Stimulated activated CD8-positive, alpha-beta memory T cell treated with anti-CD3 and anti-CD28 coated beads, Interleukin-12 subunit alpha, Interleukin-12 subunit beta, amount 100 ng/mL, for 4 hours (primary cell): ENCODE results near the gene LARP4B.
"Not testable (repeated sequence)": the region's sequence is repeated elsewhere in the genome, so short reads cannot be mapped to it uniquely, and the experiment has no call there.

ENCODE experiments used
- DNase-seq: peaks from one replicate; pipeline ENCODE4 v3.0.0-alpha.2; 2020; ENCODE audit warnings: low read depth

Gene LARP4B

GRCh38 chr10:786633-787474 is 144.7 kb downstream of the LARP4B start:
- no peak for DNase-seq

DNA sequence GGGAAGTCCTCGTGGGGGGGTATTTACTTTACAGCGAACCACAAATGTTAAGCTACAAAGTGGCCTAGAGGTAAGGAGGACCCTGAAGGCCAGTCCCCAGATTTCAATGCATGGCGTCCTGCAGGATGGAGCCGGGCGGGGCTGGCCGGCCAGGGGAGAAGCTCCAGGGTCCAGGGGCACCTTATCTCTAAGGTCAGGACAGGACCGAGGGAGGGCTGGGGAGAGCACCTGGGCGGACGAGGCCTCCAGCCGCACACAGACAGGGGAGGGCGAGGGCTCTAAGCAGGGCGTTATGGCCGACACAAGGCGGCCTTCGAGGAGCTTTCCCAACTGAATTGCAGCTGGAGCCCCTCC is 145.7 kb downstream of the LARP4B start:
- no peak for DNase-seq

DNA sequence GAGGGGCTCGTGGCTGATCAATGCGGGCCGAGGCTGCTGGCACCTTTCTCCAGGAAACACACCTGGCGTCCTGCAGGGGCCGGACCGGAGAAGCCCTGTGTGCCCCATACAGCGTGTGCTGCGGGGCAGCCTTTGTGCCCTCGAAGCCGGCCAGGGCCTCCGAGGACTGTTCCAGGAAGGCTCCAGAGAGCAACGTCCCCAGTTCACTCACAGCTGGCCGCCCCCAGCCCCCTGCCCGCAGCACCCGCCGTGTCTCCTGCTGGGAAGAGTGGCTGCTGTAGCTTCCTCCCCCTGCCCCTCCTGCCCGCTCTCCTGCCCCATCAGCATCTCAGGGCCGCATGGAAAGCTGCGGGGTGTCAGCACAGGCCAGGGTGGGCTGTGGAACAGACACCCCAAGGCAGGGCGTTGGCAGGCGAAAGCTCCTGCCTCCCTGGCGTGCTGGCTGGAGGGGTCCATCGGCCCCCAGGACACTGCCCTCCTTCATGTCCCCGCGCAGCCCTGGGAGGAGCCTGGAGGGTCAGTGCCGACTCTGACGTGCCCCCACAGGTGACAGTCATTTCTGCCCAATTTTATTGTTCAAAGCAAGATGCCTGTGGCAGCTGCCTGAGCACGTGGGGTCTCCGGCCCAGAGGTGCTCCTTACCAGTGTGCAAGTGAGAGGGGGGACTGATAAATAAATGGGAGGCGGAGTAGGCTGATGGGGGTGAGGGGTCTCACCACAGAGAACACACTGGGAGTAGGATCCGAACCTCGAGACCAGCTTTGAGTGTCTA is 146.2 kb downstream of the LARP4B start:
- no peak for DNase-seq

GRCh38 chr10:784403-785088 is 147.0 kb downstream of the LARP4B start:
- DNase-seq, result peak; percentile 16

DNA sequence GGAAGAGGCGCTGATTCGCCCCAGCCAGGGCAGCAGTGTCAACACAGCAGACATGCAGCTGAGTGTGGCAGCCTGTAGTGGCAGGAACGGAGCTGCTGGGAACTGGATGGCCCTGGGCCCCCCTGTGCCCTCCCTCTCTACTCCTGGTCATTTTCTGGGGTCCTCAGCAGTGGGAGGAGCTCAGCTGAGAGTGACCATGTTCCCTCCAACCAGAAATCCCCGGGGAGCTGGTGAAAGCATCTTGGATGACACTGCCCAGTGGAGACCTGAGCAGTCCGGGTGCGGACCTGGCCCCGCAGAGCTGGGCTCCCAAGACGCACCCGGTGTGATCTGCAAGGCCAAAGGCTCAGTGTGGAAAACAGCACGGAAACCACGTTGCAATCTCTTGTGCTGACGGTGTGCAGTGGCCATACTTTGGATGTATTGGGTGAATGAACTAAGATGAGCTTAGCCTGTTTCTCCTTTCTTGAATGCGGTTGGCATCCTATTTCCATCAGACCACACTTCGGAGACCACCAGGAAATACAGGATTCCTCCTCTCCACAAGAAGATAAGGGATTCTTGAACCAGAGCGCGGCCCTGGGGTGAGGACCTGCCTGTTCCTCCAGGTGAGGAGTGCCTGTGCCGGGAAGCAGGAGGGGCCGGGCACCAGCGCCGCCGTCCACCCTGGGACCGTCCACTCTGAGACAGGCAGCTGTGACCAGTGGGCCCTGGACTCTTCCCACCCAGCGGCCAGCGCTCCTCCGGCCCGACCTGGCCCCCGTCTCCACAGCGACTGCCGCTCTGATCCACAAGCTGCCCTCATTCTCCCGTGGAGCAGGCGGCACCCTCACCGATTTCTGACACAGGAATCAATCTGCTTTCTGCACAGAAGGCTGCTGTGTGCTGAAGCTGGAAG is 148.5 kb downstream of the LARP4B start:
- DNase-seq, result no peak

DNA sequence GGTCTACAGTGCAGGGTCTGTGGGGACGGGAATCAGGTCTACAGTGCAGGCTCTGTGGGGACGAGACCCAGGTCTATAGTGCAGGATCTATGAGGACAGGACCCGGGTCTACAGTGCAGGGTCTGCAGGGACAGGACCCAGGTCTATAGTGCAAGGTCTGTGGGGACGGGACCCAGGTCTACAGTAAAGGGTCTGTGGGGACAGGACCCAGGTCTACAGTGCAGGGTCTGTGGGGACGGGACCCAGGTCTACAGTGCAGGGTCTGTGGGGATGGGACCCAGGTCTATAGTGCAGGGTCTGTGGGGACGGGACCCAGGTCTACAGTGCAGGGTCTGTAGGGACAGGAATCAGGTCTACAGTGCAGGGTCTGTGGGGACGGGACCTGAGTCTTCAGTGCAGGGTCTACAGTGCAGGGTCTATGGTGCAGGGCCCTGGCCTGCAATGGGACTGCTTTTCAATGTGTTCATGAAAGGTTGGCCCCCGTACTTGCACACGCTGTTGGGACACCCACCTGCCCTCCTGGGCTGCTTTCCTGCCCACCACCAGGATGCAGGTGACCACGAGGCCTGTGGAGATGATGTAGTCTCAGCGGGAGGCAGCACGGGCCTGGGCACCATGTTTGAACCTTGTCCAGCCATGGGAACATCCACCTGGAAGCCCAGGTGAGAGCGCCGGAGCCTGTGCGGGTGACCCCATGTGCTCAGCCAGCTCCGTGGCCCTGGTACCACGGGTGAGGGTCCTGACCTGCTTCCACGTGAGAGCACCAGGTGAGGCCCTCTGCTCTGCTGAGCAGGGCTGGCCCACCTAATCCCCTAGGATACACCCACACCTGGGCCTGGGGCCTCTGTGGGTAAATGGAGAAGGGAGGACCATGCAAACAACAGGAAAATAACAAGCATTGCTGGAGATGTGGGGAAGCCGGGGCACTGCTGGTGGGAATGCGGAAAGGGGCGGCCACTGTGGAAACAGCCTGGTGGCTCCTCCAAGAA is 150.7 kb downstream of the LARP4B start:
- no peak for DNase-seq

- DNase-seq, result no peak
Measured at GRCh38 chr10:778626-779330, 152.7 kb downstream of the LARP4B start.

GRCh38 chr10:777913-778479 is 153.5 kb downstream of the LARP4B start:
- DNase-seq, result no peak

- no peak for DNase-seq
Measured at GRCh38 chr10:776772-777171, 154.7 kb downstream of the LARP4B start.

GRCh38 chr10:775245-776075 is 156.0 kb downstream of the LARP4B start:
- no peak for DNase-seq

DNA sequence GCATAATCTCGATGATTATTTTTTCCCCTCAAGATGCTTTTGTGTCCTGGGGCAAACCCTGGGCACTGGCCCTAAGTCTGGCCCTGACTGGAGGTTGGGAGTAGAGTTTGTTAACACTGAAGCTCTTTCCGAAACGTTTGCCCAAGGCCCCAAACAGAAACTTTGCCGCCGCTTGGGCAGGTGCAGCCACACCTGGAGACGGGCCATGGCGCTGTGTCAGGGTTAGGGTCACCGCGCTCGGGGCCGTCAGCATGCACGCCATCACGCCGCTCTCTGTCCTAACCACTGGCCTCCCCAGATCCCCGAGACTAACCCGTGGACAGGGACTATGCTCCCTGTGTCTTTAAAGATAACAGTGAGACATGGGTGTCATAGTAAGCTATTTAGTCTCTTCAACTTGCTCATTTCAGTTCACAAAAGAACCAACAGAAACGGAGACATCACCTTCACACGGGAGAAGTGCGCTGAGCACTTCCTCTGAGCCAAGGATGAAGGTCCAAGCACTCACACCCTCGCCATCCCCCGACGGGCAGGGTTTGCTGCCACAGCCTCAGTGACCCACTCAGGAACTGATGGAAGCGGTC is 156.8 kb downstream of the LARP4B start:
- no peak for DNase-seq

GRCh38 chr10:774223-774622 is 157.3 kb downstream of the LARP4B start:
- DNase-seq, result no peak

DNA sequence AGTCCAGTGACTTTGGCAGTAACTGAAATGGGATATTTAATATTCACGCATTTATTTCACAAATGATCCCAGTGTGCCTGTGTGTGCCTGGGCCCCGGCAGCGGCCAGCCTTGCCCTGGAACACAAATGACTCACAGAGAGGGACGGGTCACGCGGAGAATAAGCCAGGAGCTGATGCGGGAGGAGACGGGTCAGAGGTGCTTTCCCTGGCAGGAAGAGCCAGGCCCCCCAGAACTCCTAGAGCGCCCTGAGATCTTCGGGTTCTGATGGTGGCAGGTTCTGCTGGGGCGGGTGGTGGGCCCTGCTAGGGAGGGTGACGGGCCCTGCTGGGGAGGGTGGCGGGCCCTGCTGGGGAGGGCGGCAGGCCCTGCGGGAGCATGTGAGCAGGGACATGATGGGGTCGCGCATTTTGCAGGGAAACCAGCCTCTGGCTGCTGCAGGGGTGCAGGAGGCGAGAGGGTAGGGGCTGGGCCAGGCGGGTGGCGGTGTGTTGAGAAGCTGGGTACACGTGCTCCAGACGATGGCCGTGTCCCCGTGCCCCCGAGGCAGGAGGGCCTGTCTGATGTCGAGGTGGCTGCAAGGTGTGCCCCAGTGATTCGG is 157.8 kb downstream of the LARP4B start:
- no peak for DNase-seq

DNA sequence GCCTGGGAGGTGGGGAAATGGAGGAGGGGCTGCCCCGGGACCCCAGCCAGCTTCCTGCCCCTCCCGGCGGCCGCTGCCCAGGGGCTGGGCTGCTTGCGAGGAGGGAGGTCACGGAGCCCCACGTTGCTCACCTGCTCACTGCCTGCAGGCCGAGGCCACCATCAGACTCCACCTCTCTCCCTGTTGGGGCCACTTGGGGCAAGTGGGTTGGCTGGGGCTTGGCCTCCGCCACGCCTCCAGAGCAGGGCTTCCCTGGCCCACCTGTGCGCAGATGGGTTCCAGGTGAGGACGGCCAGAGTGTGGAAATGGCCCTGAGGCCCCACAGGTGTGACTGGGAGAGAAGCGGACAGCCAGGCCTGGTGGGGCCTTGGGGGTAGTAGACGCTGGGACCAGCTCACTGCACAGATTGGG is 159.3 kb downstream of the LARP4B start:
- DNase-seq, result no peak

DNA sequence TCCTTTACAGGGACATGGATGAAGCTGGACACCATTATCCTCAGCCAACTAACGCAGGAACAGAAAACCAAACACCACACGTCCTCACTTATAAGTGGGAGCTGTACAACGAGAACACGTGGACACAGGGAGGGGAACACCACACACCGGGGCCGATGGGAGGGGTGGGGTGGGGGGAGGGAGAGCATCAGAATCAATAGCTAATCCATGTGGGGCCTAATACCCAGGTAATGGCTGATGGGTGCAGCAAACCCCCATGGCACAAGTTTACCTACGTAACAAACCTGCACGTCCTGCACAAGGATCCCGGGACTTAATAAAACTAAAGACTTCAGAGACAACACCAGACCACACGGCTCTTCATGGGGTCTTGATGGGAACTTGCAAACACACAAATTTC is 159.9 kb downstream of the LARP4B start:
- no peak for DNase-seq

DNA sequence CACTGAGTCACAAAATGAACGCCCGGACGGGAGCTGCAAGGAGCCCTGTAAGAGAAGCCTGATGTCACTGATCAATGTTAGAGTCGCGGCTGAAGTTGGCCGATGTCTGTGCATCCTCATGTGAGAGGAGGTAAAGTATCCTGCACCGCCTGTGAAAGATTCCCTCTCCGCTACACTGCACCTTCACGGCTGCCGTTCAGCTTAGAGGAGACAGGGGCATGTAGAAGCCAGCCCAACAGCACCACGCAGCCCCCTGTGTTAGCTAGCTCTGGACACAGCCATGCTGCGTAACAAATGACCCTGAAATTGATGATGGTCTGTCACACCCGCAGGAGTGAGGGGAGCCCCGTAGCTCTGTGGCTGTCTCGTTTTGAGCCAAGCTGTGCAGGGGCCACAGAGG is 160.5 kb downstream of the LARP4B start:
- no peak for DNase-seq

DNA sequence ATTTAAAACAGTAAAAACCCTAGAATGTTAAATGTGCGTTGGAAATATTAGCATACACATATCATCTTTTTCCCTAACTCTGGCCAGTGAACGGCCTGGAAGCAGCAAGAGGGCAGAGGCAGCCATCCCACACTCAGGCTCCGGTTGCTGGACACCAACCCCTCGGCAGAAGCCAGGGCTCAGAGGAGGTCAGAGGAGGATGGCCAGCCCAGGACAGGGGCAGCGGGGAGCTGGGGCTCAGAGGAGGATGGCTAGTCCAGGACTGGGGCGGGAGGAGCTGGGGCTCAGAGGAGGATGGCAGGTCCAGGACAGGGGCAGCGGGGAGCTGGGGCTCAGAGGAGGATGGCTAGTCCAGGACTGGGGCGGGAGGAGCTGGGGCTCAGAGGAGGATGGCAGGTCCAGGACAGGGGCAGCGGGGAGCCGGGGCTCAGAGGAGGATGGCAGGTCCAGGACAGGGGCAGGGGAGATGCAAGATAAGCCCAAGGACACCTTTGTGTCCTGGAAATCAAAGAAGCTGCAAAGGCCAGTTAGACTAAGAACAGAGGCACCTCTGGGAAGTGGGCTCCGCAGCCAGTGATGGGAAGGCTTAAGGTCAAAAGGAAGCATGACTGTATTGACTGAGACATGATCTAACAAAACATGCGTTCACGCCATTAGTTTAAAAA is 161.3 kb downstream of the LARP4B start:
- DNase-seq, result not testable (repeated sequence)
